ENCODE results near the gene LAMA2. TPM values are rescaled to one million over a fixed set of nuclear protein-coding genes. Genes with fewer than 3 reads are reported as not detected.

Gene LAMA2
- total RNA-seq, 1 donor = 40.2 TPM

GRCh38 chr6:129215246-129215645, 332.3 kb downstream of the LAMA2 start:
- no peak for TF ChIP-seq CTCF (IDR thresholded peaks at IDR 0.05; ENCODE audit: insufficient read depth, low read depth, low read length)
- DNase-seq (ENCODE audit: low read depth) = no peak
- no peak overlapping the region for H3K4me3 ChIP-seq (ENCODE audit: low read depth, low read length)

- no peak for TF ChIP-seq CTCF (IDR thresholded peaks at IDR 0.05; ENCODE audit: insufficient read depth, low read depth, low read length)
- DNase-seq (ENCODE audit: low read depth) = peak; percentile 37
Observed at GRCh38 chr6:129215916-129216520, 333.1 kb downstream of the LAMA2 start.

GRCh38 chr6:129217701-129218100, 334.8 kb downstream of the LAMA2 start:
- no peak for DNase-seq (ENCODE audit: low read depth)
- H3K4me3 ChIP-seq (ENCODE audit: low read depth, low read length) = no peak overlapping the region
- TF ChIP-seq CTCF (IDR thresholded peaks at IDR 0.05; ENCODE audit: insufficient read depth, low read depth, low read length) = no peak

More at GRCh38 chr6:129215916-129216520, 333.1 kb downstream of the LAMA2 start:
- H3K4me3 ChIP-seq (ENCODE audit: low read depth, low read length) = no peak overlapping the region

GRCh38 chr6:129233458-129234134, 350.7 kb downstream of the LAMA2 start:
- H3K4me3 ChIP-seq (ENCODE audit: low read depth, low read length) = no peak overlapping the region
- DNase-seq (ENCODE audit: low read depth) = no peak
- no peak for TF ChIP-seq CTCF (IDR thresholded peaks at IDR 0.05; ENCODE audit: insufficient read depth, low read depth, low read length)

GRCh38 chr6:129235167-129236000, 352.4 kb downstream of the LAMA2 start:
- no peak overlapping the region for H3K4me3 ChIP-seq (ENCODE audit: low read depth, low read length)
- DNase-seq (ENCODE audit: low read depth) = peak; percentile 42
- no peak for TF ChIP-seq CTCF (IDR thresholded peaks at IDR 0.05; ENCODE audit: insufficient read depth, low read depth, low read length)

- no peak for TF ChIP-seq CTCF (IDR thresholded peaks at IDR 0.05; ENCODE audit: insufficient read depth, low read depth, low read length)
- no peak for DNase-seq (ENCODE audit: low read depth)
- H3K4me3 ChIP-seq (ENCODE audit: low read depth, low read length) = no peak overlapping the region
Observed at GRCh38 chr6:129236001-129236517, 353.1 kb downstream of the LAMA2 start.
